ENCODE measurements around the gene PJVK. TPM values are rescaled to one million over a fixed set of nuclear protein-coding genes. Genes with fewer than 3 reads are reported as not detected.

Gene PJVK
- total and polyA plus RNA-seq, 2 of the 4 experiments (the other 2 are of a cell fraction), result 0.72 to 2.4 TPM

DNA sequence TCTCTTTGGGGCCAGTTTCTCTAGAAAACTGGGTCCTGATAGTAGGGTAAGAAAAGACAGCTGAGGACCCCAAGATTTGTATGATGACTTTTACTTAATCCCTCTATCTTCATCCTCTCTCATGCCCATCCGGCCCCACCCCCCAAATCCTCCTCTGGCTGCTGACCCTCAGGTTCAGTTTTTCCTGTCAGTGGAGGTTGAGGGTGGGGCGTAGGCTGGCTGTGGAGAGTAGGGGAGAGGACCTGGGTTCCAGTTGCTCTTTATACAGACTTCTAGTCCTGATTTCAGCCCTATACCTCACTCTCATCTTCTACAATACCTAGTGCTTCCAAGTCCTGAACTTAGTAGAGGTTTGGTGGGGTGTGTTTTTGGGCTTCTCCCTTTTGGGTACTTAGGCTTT lies 57.5 kb downstream of the PJVK start:
- no peaks in the 10 kb centered on the region for H3K27me3 ChIP-seq (ENCODE audit: control insufficient read depth, insufficient read depth, low read length)
- H4K91ac ChIP-seq (ENCODE audit: insufficient read depth, low read depth, low read length), result no peak overlapping the region
- H3K79me1 ChIP-seq (ENCODE audit: low read depth in 1 of 2, low read length in 2 of 2), result peaks cover 2 to 4% of the 10 kb centered on the region in 2 experiments; a peak in 2 of 4 replicates
- ChIA-PET CTCF (no interaction called here), POLR2A (ENCODE audit: unreplicated experiment) (no interaction called here)
- in situ Hi-C loops (cut with MboI; ENCODE audit: low sequenced_read_pairs), result no loop called here
- BruUV-seq (replicated peaks), result no TSS peak
- no peak overlapping the region for H2BK5ac ChIP-seq (ENCODE audit: low read depth, low read length, poor library complexity, severe bottlenecking)
- no peak overlapping the region for H3K23ac ChIP-seq (ENCODE audit: low read depth, low read length)
- H2AK9ac ChIP-seq (replicated peaks; ENCODE audit: low read depth, low read length, poor library complexity), result no peak overlapping the region
- H3K36me3 ChIP-seq (ENCODE audit: control insufficient read depth, insufficient read depth, low read length), result peaks cover 8% of the 10 kb centered on the region; the same call in 1 of the 2 replicates
- H2AK5ac ChIP-seq (ENCODE audit: low read depth, low read length), result no peak overlapping the region
- ATAC-seq (ENCODE audit: low read depth) (no peak), DNase-seq (no peak)
- no peak overlapping the region for H3K9ac ChIP-seq (ENCODE audit: low read depth, low read length)
- H3K9me3 ChIP-seq (ENCODE audit: control insufficient read depth, insufficient read depth, low read length), result no peaks in the 10 kb centered on the region
- no peak overlapping the region for H2BK20ac ChIP-seq (ENCODE audit: low read depth, low read length)
- no peak overlapping the region for H3K4ac ChIP-seq (ENCODE audit: low read depth, low read length)
- no peaks in the 10 kb centered on the region for H3K9me1 ChIP-seq (ENCODE audit: insufficient read depth, low read length)
- no peak overlapping the region for H3K4me3 ChIP-seq (ENCODE audit: insufficient read depth, low read depth, low read length)
- H3K4me1 ChIP-seq (ENCODE audit: control insufficient read depth, insufficient read depth, low read length), result no peaks in the 10 kb centered on the region
- H4K8ac ChIP-seq (ENCODE audit: low read depth in 2 of 2, low read length in 2 of 2), result no peak overlapping the region
- H4K20me1 ChIP-seq (ENCODE audit: insufficient read depth, low read length), result no peaks in the 10 kb centered on the region
- no peak overlapping the region for H3K56ac ChIP-seq (ENCODE audit: extremely low read depth, insufficient read depth, low read length)
- H3K4me2 ChIP-seq (ENCODE audit: low read depth, low read length), result no peak overlapping the region
- no peak overlapping the region for H2AFZ ChIP-seq (replicated peaks; ENCODE audit: low read length, poor library complexity)
- intact Hi-C loops (cut with micrococcal nuclease), result no loop called here
- WGBS, 2 experiments (ENCODE audit: extremely low coverage in 2 of 2, insufficient read length in 1 of 2), result no CpG with 5 or more reads among the region's 2 CpGs
- TF ChIP-seq SMC3 (IDR thresholded peaks at IDR 0.05; ENCODE audit: low read depth, low read length), result no peak
- no peak for TF ChIP-seq NFE2L2 (IDR thresholded peaks at IDR 0.05; ENCODE audit: low read depth, low read length)
- TF ChIP-seq POLR2A (IDR thresholded peaks at IDR 0.05; ENCODE audit: low read depth, low read length), result no peak
- no peak for TF ChIP-seq RAD21 (IDR thresholded peaks at IDR 0.05; ENCODE audit: low read length)
- no peak overlapping the region for H3K27ac ChIP-seq (ENCODE audit: insufficient read depth, low read length)
- H4K5ac ChIP-seq (ENCODE audit: low read depth, low read length), result no peak overlapping the region
- dilution Hi-C loops (cut with HindIII; ENCODE audit: low sequenced_read_pairs, unreplicated experiment), result no loop called here
- H2BK120ac ChIP-seq (ENCODE audit: low read depth, low read length), result no peak overlapping the region
- H2BK15ac ChIP-seq (ENCODE audit: low read depth, low read length), result no peak overlapping the region
- no peak overlapping the region for H3K14ac ChIP-seq (replicated peaks; ENCODE audit: low read depth, low read length)
- no peak overlapping the region for H3K18ac ChIP-seq (ENCODE audit: low read depth, low read length)
